K562 (cell line): ENCODE measurements around the gene ZC3H12A. TPM values are rescaled to one million over a fixed set of nuclear protein-coding genes. Genes with fewer than 3 reads are reported as not detected.

Source experiments
- CBX5 ChIP-seq: IDR thresholded peaks from 2 replicates; pipeline ENCODE4 v1.6.1; 2014; ENCODE audit warnings: low read depth, borderline replicate concordance
- CREB5 ChIP-seq: fragments of 250-450 bp; sonication (Bioruptor Pico); IDR thresholded peaks from 2 replicates; pipeline ENCODE4 v1.5.0; 2020; ENCODE audit warnings: mild to moderate bottlenecking
- ELF4 ChIP-seq: fragments of 450-650 bp; formaldehyde crosslinking; IDR thresholded peaks from 2 replicates; pipeline ENCODE4 v1.4.0; 2022; ENCODE audit warnings: missing genetic modification characterization
- ELK1 ChIP-seq: sonication (generic); formaldehyde crosslinking; IDR thresholded peaks from 2 replicates; pipeline ENCODE4 v1.8.1; 2022; ENCODE audit warnings: missing genetic modification reagents
- FOXP1 ChIP-seq: sonication (generic); formaldehyde crosslinking; IDR thresholded peaks from 2 replicates; pipeline ENCODE4 v1.8.0; 2022; ENCODE audit warnings: mild to moderate bottlenecking, missing genetic modification reagents
- GTF3C2 ChIP-seq: IDR thresholded peaks from 3 replicates; pipeline ENCODE4 v1.6.1; 2011; ENCODE audit warnings: borderline replicate concordance, mild to moderate bottlenecking, moderate library complexity; ENCODE audit not compliant: insufficient read length; ENCODE audit errors: extremely low read depth
- ILF3 ChIP-seq: fragments of 450-650 bp; IDR thresholded peaks from 2 replicates; pipeline ENCODE4 v1.6.1; 2018; ENCODE audit warnings: antibody characterized with exemption, mild to moderate bottlenecking, moderate library complexity, borderline replicate concordance
- KLF13 ChIP-seq: fragments of 450-650 bp; IDR thresholded peaks from 2 replicates; pipeline ENCODE4 v1.6.1; 2016; ENCODE audit warnings: missing genetic modification characterization, low read depth, mild to moderate bottlenecking, missing compliant biosample characterization, moderate library complexity, borderline replicate concordance
- MTA3 ChIP-seq: fragments of 450-650 bp; formaldehyde crosslinking; IDR thresholded peaks from 2 replicates; pipeline ENCODE4 v1.6.1; 2017; ENCODE audit warnings: mild to moderate bottlenecking, borderline replicate concordance
- NR3C1 ChIP-seq: sonication (generic); formaldehyde crosslinking; IDR thresholded peaks from 2 replicates; pipeline ENCODE4 v1.8.1; 2022; ENCODE audit warnings: missing genetic modification reagents
- RHOXF2B ChIP-seq: fragments of 250-450 bp; sonication (Bioruptor Pico); conservative IDR thresholded peaks from 2 replicates; pipeline ENCODE4 v1.5.1; 2021
- SMAD3 ChIP-seq: fragments of 450-650 bp; formaldehyde crosslinking; conservative IDR thresholded peaks from 2 replicates; pipeline ENCODE4 v1.4.0; 2020; ENCODE audit warnings: mild to moderate bottlenecking
- SREBF1 ChIP-seq: fragments of 150-350 bp; IDR thresholded peaks from 2 replicates; pipeline ENCODE4 v1.6.1; 2014; ENCODE audit warnings: antibody characterized with exemption, low read depth, low read length, borderline replicate concordance
- STAT6 ChIP-seq: sonication (generic); formaldehyde crosslinking; IDR thresholded peaks from 2 replicates; pipeline ENCODE4 v1.8.1; 2023; ENCODE audit warnings: mild to moderate bottlenecking, missing genetic modification reagents
- TGIF2 ChIP-seq: sonication (generic); formaldehyde crosslinking; IDR thresholded peaks from 2 replicates; pipeline ENCODE4 v1.8.1; 2022; ENCODE audit warnings: mild to moderate bottlenecking, missing genetic modification reagents, moderate library complexity
- ZNF133 ChIP-seq: fragments of 250-450 bp; sonication (Bioruptor Pico); IDR thresholded peaks from 2 replicates; pipeline ENCODE4 v1.4.0; 2020; ENCODE audit warnings: mild to moderate bottlenecking
- ZNF197 ChIP-seq: fragments of 200-800 bp; sonication (Bioruptor generic); IDR thresholded peaks from 2 replicates; pipeline ENCODE4 v1.6.1; 2016; ENCODE audit warnings: low read depth, missing genetic modification characterization, missing compliant biosample characterization
- ZNF311 ChIP-seq: fragments of 250-450 bp; sonication (Bioruptor Pico); IDR thresholded peaks from 2 replicates; pipeline ENCODE4 v1.4.0; 2020; ENCODE audit warnings: mild to moderate bottlenecking, moderate library complexity
- ZNF324 ChIP-seq: fragments of 250-450 bp; sonication (Bioruptor Pico); IDR thresholded peaks from 2 replicates; pipeline ENCODE4 v1.4.0; 2020; ENCODE audit warnings: mild to moderate bottlenecking
- polyA plus RNA-seq, 8 experiments: library from polyadenylated mRNA; depleted of rRNA in 4 of 8; stranded (reverse) in 5 of 8; unstranded in 3 of 8; fragments of >200 nt; fragmentation: Nextera tagmentation in 2 of 8; fragmentation: Illumina TruSeq in 1 of 8; extraction: Ambion mirVana in 2 of 8; extraction: Trizol in 1 of 8; gene quantifications; 2 replicates each; pipeline versions ENCODE4 v1.2.1 to v1.2.3, GENCODE V29; 2011 to 2014; ENCODE audit warnings: inconsistent platforms in 1 of 8, missing spikeins in 1 of 8
- total RNA-seq, 7 experiments: library from RNA; depleted of rRNA in 6 of 7; stranded (reverse); fragments of >200 nt in 6 of 7; fragmentation: Illumina TruSeq in 2 of 7; extraction: Trizol in 2 of 7; gene quantifications; 2 replicates each; pipeline versions ENCODE4 v1.2.1 to v1.2.3, GENCODE V29; 2011 to 2021; ENCODE audit warnings: low replicate concordance in 1 of 7

ZC3H12A gene
- total and polyA plus RNA-seq, 9 of the 15 experiments (the other 6 are each of a cell fraction or from before 2014, with no cell fraction given): 0.14 to 9.4 (median 6.7) TPM

- no peak for TF ChIP-seq CREB5 (CRISPR knock-in tag)
- TF ChIP-seq SREBF1: peak; percentile 33; the same call in 1 of the 2 replicates
- no peak for TF ChIP-seq ELF4
- no peak for TF ChIP-seq NR3C1
- TF ChIP-seq TGIF2 (CRISPR knock-in tag): no peak
- no peak for TF ChIP-seq ZNF324 (CRISPR knock-in tag)
- no peak for TF ChIP-seq ZNF133 (CRISPR knock-in tag)
- no peak for TF ChIP-seq ILF3
- TF ChIP-seq ZNF311 (CRISPR knock-in tag): no peak
- peak; percentile 52; the same call in 1 of the 2 replicates for TF ChIP-seq RHOXF2B (CRISPR knock-in tag)
- TF ChIP-seq KLF13 (tag): no peak
- TF ChIP-seq ELK1: no peak
- no peak for TF ChIP-seq CBX5
- no peak for TF ChIP-seq ZNF197 (CRISPR knock-in tag)
- no peak for TF ChIP-seq STAT6 (CRISPR knock-in tag)
- no peak for TF ChIP-seq FOXP1 (CRISPR knock-in tag)
- no peak for TF ChIP-seq GTF3C2
- no peak for TF ChIP-seq MTA3
- no peak for TF ChIP-seq SMAD3 (CRISPR knock-in tag)
Measured at GRCh38 chr1:37486680-37487618, 12.6 kb downstream of the ZC3H12A start (continued).
